RWPE2 (cell line): Measurements from ENCODE around the gene STIM1.

ENCODE experiments used
- ATAC-seq: fragments of 200-7000 bp; cut with Tn5 transposase; 3 replicates; pipeline ENCODE4 v1.9.1; 2021; ENCODE audit warnings: low read depth
- DNase-seq: peaks from one replicate; pipeline ENCODE4 v3.0.0-alpha.2; 2020; ENCODE audit warnings: low spot score
- H3K27ac ChIP-seq: fragments of 450-650 bp; 2 replicates; pipeline ENCODE4 v1.5.1; 2017; ENCODE audit warnings: mild to moderate bottlenecking; ENCODE audit not compliant: poor library complexity, severe bottlenecking
- H3K27me3 ChIP-seq: fragments of 250-450 bp; sonication (Bioruptor Pico); 2 replicates; pipeline ENCODE4 v1.5.1; 2021; ENCODE audit warnings: mild to moderate bottlenecking, moderate library complexity; ENCODE audit not compliant: insufficient read depth, poor library complexity, severe bottlenecking
- H3K36me3 ChIP-seq: fragments of 250-450 bp; sonication (Bioruptor Pico); 2 replicates; pipeline ENCODE4 v1.5.1; 2020; ENCODE audit warnings: low read depth, mild to moderate bottlenecking, moderate library complexity
- H3K4me1 ChIP-seq: fragments of 250-450 bp; sonication (Bioruptor Pico); 2 replicates; pipeline ENCODE4 v1.5.1; 2021; ENCODE audit warnings: mild to moderate bottlenecking, moderate library complexity; ENCODE audit not compliant: insufficient read depth, poor library complexity, severe bottlenecking
- H3K4me3 ChIP-seq: fragments of 250-450 bp; sonication (Bioruptor Pico); 2 replicates; pipeline ENCODE4 v1.5.1; 2021; ENCODE audit warnings: mild to moderate bottlenecking, moderate library complexity; ENCODE audit not compliant: severe bottlenecking
- H3K9me3 ChIP-seq: fragments of 250-450 bp; sonication (Bioruptor Pico); 2 replicates; pipeline ENCODE4 v1.5.1; 2021; ENCODE audit warnings: mild to moderate bottlenecking, moderate library complexity; ENCODE audit not compliant: severe bottlenecking
- CTCF ChIP-seq: fragments of 450-650 bp; IDR thresholded peaks from one replicate; pipeline ENCODE4 v1.5.1; 2017; ENCODE audit warnings: mild to moderate bottlenecking, moderate library complexity; ENCODE audit not compliant: poor library complexity, severe bottlenecking

STIM1 gene

GRCh38 chr11:4027746-4028145 lies 172.3 kb downstream of the STIM1 start:
- no peaks in the 10 kb centered on the region for H3K4me1 ChIP-seq
- no peak overlapping the region for H3K4me3 ChIP-seq
- TF ChIP-seq CTCF = no peak
- ATAC-seq = no peak
- no peaks in the 10 kb centered on the region for H3K9me3 ChIP-seq
- no peaks in the 10 kb centered on the region for H3K36me3 ChIP-seq
- no peak for DNase-seq
- H3K27ac ChIP-seq = no peak overlapping the region
- H3K27me3 ChIP-seq = no peaks in the 10 kb centered on the region

GRCh38 chr11:4030197-4030596 lies 174.7 kb downstream of the STIM1 start:
- ATAC-seq (no peak), DNase-seq (no peak)
- Histone ChIP-seq H3K36me3 (no peaks in the 10 kb centered on the region), H3K4me3 (no peak overlapping the region), H3K9me3 (no peaks in the 10 kb centered on the region), H3K27ac (no peak overlapping the region), H3K4me1 (no peaks in the 10 kb centered on the region), H3K27me3 (no peaks in the 10 kb centered on the region)
- TF ChIP-seq CTCF = no peak

GRCh38 chr11:4032097-4032496 lies 176.6 kb downstream of the STIM1 start:
- no peaks in the 10 kb centered on the region for H3K27me3 ChIP-seq
- DNase-seq (no peak), ATAC-seq (no peak)
- H3K27ac ChIP-seq = no peak overlapping the region
- no peak for TF ChIP-seq CTCF
- peaks cover 1% of the 10 kb centered on the region for H3K9me3 ChIP-seq
- no peak overlapping the region for H3K4me3 ChIP-seq
- no peaks in the 10 kb centered on the region for H3K4me1 ChIP-seq
- H3K36me3 ChIP-seq = no peaks in the 10 kb centered on the region

GRCh38 chr11:4035985-4036384 lies 180.5 kb downstream of the STIM1 start:
- DNase-seq (no peak), ATAC-seq (no peak)
- H3K27ac ChIP-seq = no peak overlapping the region
- H3K36me3 ChIP-seq = no peaks in the 10 kb centered on the region
- peaks cover 3% of the 10 kb centered on the region for H3K9me3 ChIP-seq
- H3K27me3 ChIP-seq = no peaks in the 10 kb centered on the region
- no peak overlapping the region for H3K4me3 ChIP-seq
- no peak for TF ChIP-seq CTCF
- no peaks in the 10 kb centered on the region for H3K4me1 ChIP-seq

- ATAC-seq = no peak
- Histone ChIP-seq H3K9me3 (peaks cover 3% of the 10 kb centered on the region), H3K36me3 (no peaks in the 10 kb centered on the region), H3K27ac (no peak overlapping the region), H3K4me1 (peaks cover 1% of the 10 kb centered on the region), H3K27me3 (no peaks in the 10 kb centered on the region), H3K4me3 (no peak overlapping the region)
- no peak for DNase-seq
- no peak for TF ChIP-seq CTCF
These were observed 183.5 kb downstream of the STIM1 start for GRCh38 chr11:4039011-4039410.
